A549 (cell line): ENCODE measurements around the gene PTRH1. TPM values are rescaled to one million over a fixed set of nuclear protein-coding genes. Genes with fewer than 3 reads are reported as not detected.

Source experiments
- ATAC-seq, 2 experiments: fragments of 200-7000 bp in 1 of 2; fragments of >200 bp in 1 of 2; cut with Nextera tagmentation in 1 of 2; cut with Tn5 transposase in 1 of 2; 3 replicates each; pipeline versions ENCODE4 v1.8.0 to v1.9.1; 2018 to 2020; ENCODE audit warnings: mild to moderate bottlenecking in 1 of 2, moderate library complexity in 1 of 2
- CTCF ChIA-PET: fragments of 300-600 bp; sonication (Branson Sonifier 250); formaldehyde crosslinking; extraction: SDS; loops from one replicate; lab custom pipeline; 2021; ENCODE audit warnings: antibody characterized with exemption, inconsistent platforms; lab: Yijun Ruan, JAX
- POLR2A ChIA-PET: fragments of 350-600 bp; formaldehyde crosslinking; extraction: SDS; loops from one replicate; lab custom pipeline; 2021; ENCODE audit warnings: antibody characterized with exemption, inconsistent platforms; lab: Yijun Ruan, JAX
- DNase-seq, 2 experiments: peaks; one replicate each; pipeline versions ENCODE4 v3.0.0 to v3.0.0-alpha.2; 2011 to 2016; ENCODE audit warnings: low read depth in 1 of 2, low spot score in 1 of 2
- FAIRE-seq: peaks from 2 replicates; lab custom pipeline; 2011; peaks lifted over from hg19 to GRCh38; lab: Jason Lieb, UNC
- H3K27ac ChIP-seq, 2 experiments: fragments of >200 bp; sonication (Bioruptor Twin); formaldehyde crosslinking; 3 replicates each; pipeline ENCODE4 v1.5.1; 2016 to 2017
- H3K4me1 ChIP-seq: fragments of >200 bp; sonication (Bioruptor Twin); formaldehyde crosslinking; 3 replicates; pipeline ENCODE4 v1.6.1; 2016
- H3K4me2 ChIP-seq: fragments of >200 bp; sonication (Bioruptor Twin); formaldehyde crosslinking; 3 replicates; pipeline ENCODE4 v1.6.1; 2016
- H3K4me3 ChIP-seq: fragments of >200 bp; sonication (Bioruptor Twin); formaldehyde crosslinking; 3 replicates; pipeline ENCODE4 v1.5.1; 2016
- H3K9me3 ChIP-seq: fragments of >200 bp; sonication (Bioruptor Twin); formaldehyde crosslinking; 3 replicates; pipeline ENCODE4 v1.6.1; 2016
- GATA3 ChIP-seq: IDR thresholded peaks from 2 replicates; pipeline ENCODE4 v1.6.1; 2012; ENCODE audit warnings: borderline replicate concordance
- HOXA7 ChIP-seq: fragments of 250-450 bp; sonication (Bioruptor Pico); IDR thresholded peaks from 2 replicates; pipeline ENCODE4 v1.5.0; 2020; ENCODE audit warnings: mild to moderate bottlenecking, moderate library complexity
- HOXB13 ChIP-seq: fragments of 250-450 bp; sonication (Bioruptor Pico); IDR thresholded peaks from 2 replicates; pipeline ENCODE4 v1.5.0; 2020; ENCODE audit warnings: low read depth, mild to moderate bottlenecking, moderate library complexity
- HOXB5 ChIP-seq: fragments of 250-450 bp; sonication (Bioruptor Pico); IDR thresholded peaks from 2 replicates; pipeline ENCODE4 v1.5.0; 2020; ENCODE audit warnings: mild to moderate bottlenecking, moderate library complexity
- KDM1A ChIP-seq: fragments of 200-600 bp; sonication (generic); IDR thresholded peaks from 2 replicates; pipeline ENCODE4 v1.6.1; 2016; ENCODE audit warnings: low read depth, mild to moderate bottlenecking
- MAZ ChIP-seq: fragments of 150-350 bp; IDR thresholded peaks from 2 replicates; pipeline ENCODE4 v1.6.1; 2014; ENCODE audit warnings: antibody characterized with exemption, low read depth, low read length, borderline replicate concordance
- NR3C1 ChIP-seq: fragments of >200 bp; sonication (Bioruptor Twin); formaldehyde crosslinking; IDR thresholded peaks from 3 replicates; pipeline ENCODE4 v1.6.1; 2017
- POLR2A ChIP-seq: IDR thresholded peaks from 2 replicates; pipeline ENCODE4 v1.6.1; 2012; ENCODE audit warnings: mild to moderate bottlenecking, low read length
- POLR2AphosphoS2 ChIP-seq: conservative IDR thresholded peaks from 2 replicates; pipeline ENCODE4 v1.6.1; 2012; ENCODE audit warnings: low read length, improper control_type of control experiment, inconsistent platforms
- RNF2 ChIP-seq: fragments of 200-600 bp; sonication (generic); IDR thresholded peaks from 2 replicates; pipeline ENCODE4 v1.6.1; 2016; ENCODE audit warnings: low read depth, mild to moderate bottlenecking, antibody characterized with exemption, moderate library complexity, borderline replicate concordance
- TFCP2L1 ChIP-seq: fragments of 250-450 bp; sonication (Bioruptor Pico); IDR thresholded peaks from 2 replicates; pipeline ENCODE4 v1.5.0; 2021; ENCODE audit warnings: mild to moderate bottlenecking
- ZC3H11A ChIP-seq: fragments of 450-650 bp; IDR thresholded peaks from 2 replicates; pipeline ENCODE4 v1.6.1; 2014; ENCODE audit warnings: antibody characterized with exemption, mild to moderate bottlenecking
- ZNF302 ChIP-seq: fragments of 250-450 bp; sonication (Bioruptor Pico); IDR thresholded peaks from 2 replicates; pipeline ENCODE4 v1.9.0; 2021; ENCODE audit warnings: inconsistent platforms, mild to moderate bottlenecking, moderate library complexity
- WGBS: methylation state at CpG from one replicate; pipeline ENCODE4 v1.1.6; 2017; ENCODE audit errors: missing lambda C conversion rate; 5-methylcytosine and 5-hydroxymethylcytosine counted together
- polyA plus RNA-seq, 4 experiments: library from polyadenylated mRNA; depleted of rRNA in 3 of 4; stranded (reverse); fragments of >200 nt; fragmentation: RNase III in 1 of 4; extraction: RNeasy Plus Mini Kit Qiagen cat#74134 plus additional on column Dnase treatment in 1 of 4; gene quantifications; 2 replicates in 3 of 4; 3 replicates in 1 of 4; pipeline ENCODE4 v1.2.3, GENCODE V29; 2011 to 2017
- TF ChIP-seq, protein P1 (sequence below): fragments of 200-600 bp; sonication (generic); IDR thresholded peaks from 2 replicates; pipeline ENCODE4 v1.6.1; 2016; ENCODE audit warnings: antibody characterized with exemption, mild to moderate bottlenecking, moderate library complexity
- TF ChIP-seq, protein P2 (sequence below): fragments of 250-450 bp; sonication (Bioruptor Pico); IDR thresholded peaks from 2 replicates; pipeline ENCODE4 v1.5.0; 2020; ENCODE audit warnings: low read depth, mild to moderate bottlenecking, moderate library complexity
- TF ChIP-seq, protein P3 (sequence below): IDR thresholded peaks from 2 replicates; pipeline ENCODE4 v1.6.1; 2012; ENCODE audit warnings: low read depth, borderline replicate concordance
- TF ChIP-seq, protein P4 (sequence below): fragments of >200 bp; sonication (Bioruptor Twin); formaldehyde crosslinking; IDR thresholded peaks from 2 replicates; pipeline ENCODE4 v1.6.1; 2016
- TF ChIP-seq, protein P5 (sequence below): fragments of 450-650 bp; IDR thresholded peaks from 2 replicates; pipeline ENCODE4 v1.6.1; 2014; ENCODE audit warnings: antibody characterized with exemption
- TF ChIP-seq, protein P6 (sequence below): fragments of >200 bp; sonication (Bioruptor Twin); formaldehyde crosslinking; IDR thresholded peaks from 3 replicates; pipeline ENCODE4 v1.6.1; 2016

Gene PTRH1
- polyA plus RNA-seq, 2 of the 4 experiments (the other 2 are of a cell fraction), result 5.1 to 11.4 TPM

DNA sequence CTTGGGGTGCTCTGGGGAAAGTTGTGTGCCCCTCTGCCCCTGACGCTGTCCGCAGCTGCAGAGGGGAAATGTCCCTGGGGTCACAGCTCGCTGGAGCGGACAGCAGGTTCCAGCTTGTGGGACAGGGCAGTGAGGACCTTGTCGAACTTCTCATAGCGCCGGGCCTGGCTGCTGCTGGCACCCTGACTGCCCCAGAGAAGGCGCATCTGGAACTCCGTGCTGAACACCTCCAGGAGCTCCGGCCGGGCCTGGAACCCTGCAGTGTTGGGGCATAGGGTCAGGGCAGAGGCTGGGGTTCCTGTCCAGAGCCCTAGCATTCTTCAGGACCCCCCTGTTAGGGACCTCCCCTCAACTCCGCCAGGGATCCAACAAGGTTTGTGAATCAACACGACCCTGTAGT is 23.2 kb upstream of the PTRH1 start:
- no peak overlapping the region for H3K4me3 ChIP-seq
- no peak overlapping the region for H3K4me2 ChIP-seq
- POLR2A ChIA-PET, result interaction anchor here (0.6 kb wide), 1 partner anchor 58 kb away, joined by 3 read pairs; no protein-coding TSS in a partner anchor
- CTCF ChIA-PET, result interaction anchor here (1.0 to 9.6 kb wide), 6 partner anchors 9 to 184 kb away, joined by 3 to 114 read pairs (median 4); partner anchors contain the start of gene CDK9
- no peak overlapping the region for H3K27ac ChIP-seq
- no peaks in the 10 kb centered on the region for H3K9me3 ChIP-seq
- peaks cover 39% of the 10 kb centered on the region for H3K4me1 ChIP-seq
- ATAC-seq, result no peak
- FAIRE-seq, result no peak
- DNase-seq, result no peak
- no peak for TF ChIP-seq TFCP2L1 (CRISPR knock-in tag)
- TF ChIP-seq, protein P1, sequence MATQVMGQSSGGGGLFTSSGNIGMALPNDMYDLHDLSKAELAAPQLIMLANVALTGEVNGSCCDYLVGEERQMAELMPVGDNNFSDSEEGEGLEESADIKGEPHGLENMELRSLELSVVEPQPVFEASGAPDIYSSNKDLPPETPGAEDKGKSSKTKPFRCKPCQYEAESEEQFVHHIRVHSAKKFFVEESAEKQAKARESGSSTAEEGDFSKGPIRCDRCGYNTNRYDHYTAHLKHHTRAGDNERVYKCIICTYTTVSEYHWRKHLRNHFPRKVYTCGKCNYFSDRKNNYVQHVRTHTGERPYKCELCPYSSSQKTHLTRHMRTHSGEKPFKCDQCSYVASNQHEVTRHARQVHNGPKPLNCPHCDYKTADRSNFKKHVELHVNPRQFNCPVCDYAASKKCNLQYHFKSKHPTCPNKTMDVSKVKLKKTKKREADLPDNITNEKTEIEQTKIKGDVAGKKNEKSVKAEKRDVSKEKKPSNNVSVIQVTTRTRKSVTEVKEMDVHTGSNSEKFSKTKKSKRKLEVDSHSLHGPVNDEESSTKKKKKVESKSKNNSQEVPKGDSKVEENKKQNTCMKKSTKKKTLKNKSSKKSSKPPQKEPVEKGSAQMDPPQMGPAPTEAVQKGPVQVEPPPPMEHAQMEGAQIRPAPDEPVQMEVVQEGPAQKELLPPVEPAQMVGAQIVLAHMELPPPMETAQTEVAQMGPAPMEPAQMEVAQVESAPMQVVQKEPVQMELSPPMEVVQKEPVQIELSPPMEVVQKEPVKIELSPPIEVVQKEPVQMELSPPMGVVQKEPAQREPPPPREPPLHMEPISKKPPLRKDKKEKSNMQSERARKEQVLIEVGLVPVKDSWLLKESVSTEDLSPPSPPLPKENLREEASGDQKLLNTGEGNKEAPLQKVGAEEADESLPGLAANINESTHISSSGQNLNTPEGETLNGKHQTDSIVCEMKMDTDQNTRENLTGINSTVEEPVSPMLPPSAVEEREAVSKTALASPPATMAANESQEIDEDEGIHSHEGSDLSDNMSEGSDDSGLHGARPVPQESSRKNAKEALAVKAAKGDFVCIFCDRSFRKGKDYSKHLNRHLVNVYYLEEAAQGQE, result no peak
- TF ChIP-seq POLR2A, result no peak
- TF ChIP-seq, protein P2, sequence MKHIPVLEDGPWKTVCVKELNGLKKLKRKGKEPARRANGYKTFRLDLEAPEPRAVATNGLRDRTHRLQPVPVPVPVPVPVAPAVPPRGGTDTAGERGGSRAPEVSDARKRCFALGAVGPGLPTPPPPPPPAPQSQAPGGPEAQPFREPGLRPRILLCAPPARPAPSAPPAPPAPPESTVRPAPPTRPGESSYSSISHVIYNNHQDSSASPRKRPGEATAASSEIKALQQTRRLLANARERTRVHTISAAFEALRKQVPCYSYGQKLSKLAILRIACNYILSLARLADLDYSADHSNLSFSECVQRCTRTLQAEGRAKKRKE (CRISPR knock-in tag), result no peak
- TF ChIP-seq, protein P3, sequence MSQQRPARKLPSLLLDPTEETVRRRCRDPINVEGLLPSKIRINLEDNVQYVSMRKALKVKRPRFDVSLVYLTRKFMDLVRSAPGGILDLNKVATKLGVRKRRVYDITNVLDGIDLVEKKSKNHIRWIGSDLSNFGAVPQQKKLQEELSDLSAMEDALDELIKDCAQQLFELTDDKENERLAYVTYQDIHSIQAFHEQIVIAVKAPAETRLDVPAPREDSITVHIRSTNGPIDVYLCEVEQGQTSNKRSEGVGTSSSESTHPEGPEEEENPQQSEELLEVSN, result no peak
- TF ChIP-seq HOXA7, result no peak
- TF ChIP-seq HOXB13 (CRISPR knock-in tag), result no peak
- no peak for TF ChIP-seq RNF2
- TF ChIP-seq, protein P4, sequence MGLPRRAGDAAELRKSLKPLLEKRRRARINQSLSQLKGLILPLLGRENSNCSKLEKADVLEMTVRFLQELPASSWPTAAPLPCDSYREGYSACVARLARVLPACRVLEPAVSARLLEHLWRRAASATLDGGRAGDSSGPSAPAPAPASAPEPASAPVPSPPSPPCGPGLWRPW, result no peak
- TF ChIP-seq ZNF302 (CRISPR knock-in tag), result no peak
- TF ChIP-seq MAZ, result no peak
- TF ChIP-seq, protein P5, sequence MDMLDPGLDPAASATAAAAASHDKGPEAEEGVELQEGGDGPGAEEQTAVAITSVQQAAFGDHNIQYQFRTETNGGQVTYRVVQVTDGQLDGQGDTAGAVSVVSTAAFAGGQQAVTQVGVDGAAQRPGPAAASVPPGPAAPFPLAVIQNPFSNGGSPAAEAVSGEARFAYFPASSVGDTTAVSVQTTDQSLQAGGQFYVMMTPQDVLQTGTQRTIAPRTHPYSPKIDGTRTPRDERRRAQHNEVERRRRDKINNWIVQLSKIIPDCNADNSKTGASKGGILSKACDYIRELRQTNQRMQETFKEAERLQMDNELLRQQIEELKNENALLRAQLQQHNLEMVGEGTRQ, result no peak
- no peak for TF ChIP-seq NR3C1
- no peak for TF ChIP-seq POLR2AphosphoS2
- TF ChIP-seq KDM1A, result no peak
- no peak for TF ChIP-seq HOXB5
- no peak for TF ChIP-seq GATA3
- TF ChIP-seq, protein P6, sequence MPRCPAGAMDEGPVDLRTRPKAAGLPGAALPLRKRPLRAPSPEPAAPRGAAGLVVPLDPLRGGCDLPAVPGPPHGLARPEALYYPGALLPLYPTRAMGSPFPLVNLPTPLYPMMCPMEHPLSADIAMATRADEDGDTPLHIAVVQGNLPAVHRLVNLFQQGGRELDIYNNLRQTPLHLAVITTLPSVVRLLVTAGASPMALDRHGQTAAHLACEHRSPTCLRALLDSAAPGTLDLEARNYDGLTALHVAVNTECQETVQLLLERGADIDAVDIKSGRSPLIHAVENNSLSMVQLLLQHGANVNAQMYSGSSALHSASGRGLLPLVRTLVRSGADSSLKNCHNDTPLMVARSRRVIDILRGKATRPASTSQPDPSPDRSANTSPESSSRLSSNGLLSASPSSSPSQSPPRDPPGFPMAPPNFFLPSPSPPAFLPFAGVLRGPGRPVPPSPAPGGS, result no peak
- TF ChIP-seq ZC3H11A, result no peak
- WGBS, result 78% methylated on average over 13 of the region's 13 CpGs
